Liver (tissue), 3 donors: ENCODE results near the gene NUDT11.

Source experiments
- RAD21 ChIP-seq, 2 donors: IDR thresholded peaks; 2 replicates each; pipeline ENCODE4 v1.6.1; 2016; ENCODE audit warnings: antibody characterized with exemption in 2 of 2, mild to moderate bottlenecking in 2 of 2
- TF ChIP-seq, protein P1 (sequence below): fragments of 150-350 bp; IDR thresholded peaks from 2 replicates; pipeline ENCODE4 v1.5.1; 2017; ENCODE audit warnings: improper control_type of control experiment, low read depth, low read length; ENCODE audit not compliant: missing input control
- donor health status: healthy.
- donor health status: healthy.

DNA sequence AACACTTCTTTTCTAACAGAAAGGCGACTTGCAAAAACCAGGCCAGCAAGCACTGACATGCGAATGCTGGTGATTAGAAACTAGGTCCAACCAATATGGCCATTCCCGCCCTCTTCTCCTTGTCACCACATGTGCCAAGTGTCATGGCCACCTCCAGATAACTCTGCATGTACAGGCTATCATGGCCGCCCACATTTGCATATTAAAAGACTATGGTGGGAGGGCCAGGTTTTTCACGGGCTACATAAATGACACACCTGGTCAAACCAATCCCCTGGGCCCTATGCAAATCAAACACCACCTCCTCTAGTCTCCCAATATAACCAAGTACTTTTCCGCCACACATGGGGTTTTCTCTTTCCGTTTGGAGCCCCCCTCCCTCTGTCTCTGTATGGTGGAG lies 40.1 kb downstream of the NUDT11 start:
- TF ChIP-seq, protein P1, sequence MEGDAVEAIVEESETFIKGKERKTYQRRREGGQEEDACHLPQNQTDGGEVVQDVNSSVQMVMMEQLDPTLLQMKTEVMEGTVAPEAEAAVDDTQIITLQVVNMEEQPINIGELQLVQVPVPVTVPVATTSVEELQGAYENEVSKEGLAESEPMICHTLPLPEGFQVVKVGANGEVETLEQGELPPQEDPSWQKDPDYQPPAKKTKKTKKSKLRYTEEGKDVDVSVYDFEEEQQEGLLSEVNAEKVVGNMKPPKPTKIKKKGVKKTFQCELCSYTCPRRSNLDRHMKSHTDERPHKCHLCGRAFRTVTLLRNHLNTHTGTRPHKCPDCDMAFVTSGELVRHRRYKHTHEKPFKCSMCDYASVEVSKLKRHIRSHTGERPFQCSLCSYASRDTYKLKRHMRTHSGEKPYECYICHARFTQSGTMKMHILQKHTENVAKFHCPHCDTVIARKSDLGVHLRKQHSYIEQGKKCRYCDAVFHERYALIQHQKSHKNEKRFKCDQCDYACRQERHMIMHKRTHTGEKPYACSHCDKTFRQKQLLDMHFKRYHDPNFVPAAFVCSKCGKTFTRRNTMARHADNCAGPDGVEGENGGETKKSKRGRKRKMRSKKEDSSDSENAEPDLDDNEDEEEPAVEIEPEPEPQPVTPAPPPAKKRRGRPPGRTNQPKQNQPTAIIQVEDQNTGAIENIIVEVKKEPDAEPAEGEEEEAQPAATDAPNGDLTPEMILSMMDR, result no peak
- no peak for TF ChIP-seq RAD21 (IDR thresholded peaks at IDR 0.05)
